ENCODE results near the gene WIPF1. TPM values are rescaled to one million over a fixed set of nuclear protein-coding genes. Genes with fewer than 3 reads are reported as not detected.

Gene WIPF1
- total and polyA plus RNA-seq, 2 donors (not counting 3 experiments of a cell fraction or from before 2014, with no cell fraction given), result 15.3 to 42.0 TPM

DNA sequence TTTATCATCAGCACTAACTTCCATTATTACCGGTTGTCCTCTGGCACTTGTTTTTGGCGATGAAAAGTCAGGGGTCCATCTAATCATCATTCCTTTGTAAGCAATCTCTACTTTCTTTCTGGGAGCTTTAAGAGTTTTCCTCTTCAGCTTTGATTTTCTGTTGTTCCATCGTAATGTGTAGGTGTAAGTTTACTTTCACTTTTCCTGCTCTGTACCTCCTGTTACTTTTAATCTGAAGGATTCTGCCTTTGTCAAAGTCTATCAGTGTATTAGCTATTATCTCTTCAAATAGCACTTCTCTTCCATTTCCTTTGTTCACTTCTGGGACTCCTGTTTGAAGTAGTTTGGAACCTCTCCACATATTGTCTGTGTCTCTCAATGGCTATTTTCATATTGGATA lies 85.3 kb downstream of the WIPF1 start:
- no peaks in the 10 kb centered on the region for H3K36me3 ChIP-seq (ENCODE audit: control insufficient read depth in 2 of 2, extremely low read depth in 1 of 2, insufficient read depth in 2 of 2, low read length in 2 of 2)
- no peaks in the 10 kb centered on the region for H3K9me3 ChIP-seq (replicated peaks; ENCODE audit: control insufficient read depth, insufficient read depth, low read length)
- H3K4me2 ChIP-seq (ENCODE audit: insufficient read depth, low read length), result no peak overlapping the region
- TF ChIP-seq JUN (IDR thresholded peaks at IDR 0.05; ENCODE audit: borderline replicate concordance, insufficient read depth, insufficient read length, low read depth) (no peak), POLR2AphosphoS5 (IDR thresholded peaks at IDR 0.05; ENCODE audit: insufficient read depth, low read depth, low read length) (no peak), EZH2 (IDR thresholded peaks at IDR 0.05; ENCODE audit: borderline replicate concordance, low read depth, low read length, severe bottlenecking) (no peak), POLR2A (IDR thresholded peaks at IDR 0.05; ENCODE audit: low read depth, low read length) (no peak), MYC (IDR thresholded peaks at IDR 0.05; ENCODE audit: low read depth, low read length) (no peak), FOS (IDR thresholded peaks at IDR 0.05; ENCODE audit: borderline replicate concordance, insufficient read depth, low read length) (no peak), GATA2 (IDR thresholded peaks at IDR 0.05; ENCODE audit: insufficient read depth, insufficient read length, low read depth, low read length) (no peak)
- TF ChIP-seq, protein P1, sequence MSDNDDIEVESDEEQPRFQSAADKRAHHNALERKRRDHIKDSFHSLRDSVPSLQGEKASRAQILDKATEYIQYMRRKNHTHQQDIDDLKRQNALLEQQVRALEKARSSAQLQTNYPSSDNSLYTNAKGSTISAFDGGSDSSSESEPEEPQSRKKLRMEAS (IDR thresholded peaks at IDR 0.05; ENCODE audit: insufficient read depth, insufficient read length), result no peak
- TF ChIP-seq, protein P2, sequence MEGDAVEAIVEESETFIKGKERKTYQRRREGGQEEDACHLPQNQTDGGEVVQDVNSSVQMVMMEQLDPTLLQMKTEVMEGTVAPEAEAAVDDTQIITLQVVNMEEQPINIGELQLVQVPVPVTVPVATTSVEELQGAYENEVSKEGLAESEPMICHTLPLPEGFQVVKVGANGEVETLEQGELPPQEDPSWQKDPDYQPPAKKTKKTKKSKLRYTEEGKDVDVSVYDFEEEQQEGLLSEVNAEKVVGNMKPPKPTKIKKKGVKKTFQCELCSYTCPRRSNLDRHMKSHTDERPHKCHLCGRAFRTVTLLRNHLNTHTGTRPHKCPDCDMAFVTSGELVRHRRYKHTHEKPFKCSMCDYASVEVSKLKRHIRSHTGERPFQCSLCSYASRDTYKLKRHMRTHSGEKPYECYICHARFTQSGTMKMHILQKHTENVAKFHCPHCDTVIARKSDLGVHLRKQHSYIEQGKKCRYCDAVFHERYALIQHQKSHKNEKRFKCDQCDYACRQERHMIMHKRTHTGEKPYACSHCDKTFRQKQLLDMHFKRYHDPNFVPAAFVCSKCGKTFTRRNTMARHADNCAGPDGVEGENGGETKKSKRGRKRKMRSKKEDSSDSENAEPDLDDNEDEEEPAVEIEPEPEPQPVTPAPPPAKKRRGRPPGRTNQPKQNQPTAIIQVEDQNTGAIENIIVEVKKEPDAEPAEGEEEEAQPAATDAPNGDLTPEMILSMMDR (IDR thresholded peaks at IDR 0.05; ENCODE audit: extremely low read depth in 1 of 2, insufficient read depth in 1 of 2, low read depth in 1 of 2, low read length in 2 of 2), result no peak
- no peaks in the 10 kb centered on the region for H4K20me1 ChIP-seq (replicated peaks; ENCODE audit: control insufficient read depth, extremely low read depth, insufficient read depth, low read length)
- no peak overlapping the region for H2AFZ ChIP-seq (ENCODE audit: low read depth, low read length)
- no peak overlapping the region for H3K9ac ChIP-seq (replicated peaks; ENCODE audit: extremely low read depth, insufficient read depth, low read length)
- H3K9me1 ChIP-seq (replicated peaks; ENCODE audit: control insufficient read depth, extremely low read depth, insufficient read depth, low read length), result no peaks in the 10 kb centered on the region
- DNase-seq (ENCODE audit: low read depth, low spot score) (no peak), FAIRE-seq (no peak)
- intact Hi-C loops (cut with micrococcal nuclease) (no loop called here), dilution Hi-C loops (cut with MboI; ENCODE audit: extremely low pct_ligation_motif_present, low sequenced_read_pairs) (no loop called here)
- CTCF ChIA-PET, result no interaction called here
- no peak overlapping the region for H3K27ac ChIP-seq (ENCODE audit: insufficient read depth, low read depth, low read length)
- BruUV-seq (replicated peaks), result no TSS peak
- no peaks in the 10 kb centered on the region for H3K4me1 ChIP-seq (ENCODE audit: control insufficient read depth, extremely low read depth, insufficient read depth, low read length)
- H3K4me3 ChIP-seq (replicated peaks in 1 of 3; ENCODE audit: insufficient read depth in 1 of 3, low read depth in 1 of 3, low read length in 3 of 3), result no peak overlapping the region
- POLR2A ChIA-PET, result interaction anchor here (0.6 kb wide), 1 partner anchor 185 kb away, joined by 4 read pairs; no protein-coding TSS in a partner anchor
- no peaks in the 10 kb centered on the region for H3K79me2 ChIP-seq (ENCODE audit: control insufficient read depth, insufficient read depth, low read length)
- peaks cover 2% of the 10 kb centered on the region in 2 experiments for H3K27me3 ChIP-seq (ENCODE audit: control insufficient read depth in 2 of 2, insufficient read depth in 2 of 2, low read length in 2 of 2)

All from endothelial cell of umbilical vein (primary cell).